Stimulated activated CD8-positive, alpha-beta memory T cell treated with anti-CD3 and anti-CD28 coated beads, Interleukin-15, amount 100 ng/mL, for 4 hours (primary cell): ENCODE measurements around the gene ANKUB1.

Experiments used
- DNase-seq, 2 donors: peaks; one replicate each; pipeline ENCODE4 v3.0.0-alpha.2; 2020; ENCODE audit warnings: low read depth in 2 of 2

ANKUB1 gene

DNA sequence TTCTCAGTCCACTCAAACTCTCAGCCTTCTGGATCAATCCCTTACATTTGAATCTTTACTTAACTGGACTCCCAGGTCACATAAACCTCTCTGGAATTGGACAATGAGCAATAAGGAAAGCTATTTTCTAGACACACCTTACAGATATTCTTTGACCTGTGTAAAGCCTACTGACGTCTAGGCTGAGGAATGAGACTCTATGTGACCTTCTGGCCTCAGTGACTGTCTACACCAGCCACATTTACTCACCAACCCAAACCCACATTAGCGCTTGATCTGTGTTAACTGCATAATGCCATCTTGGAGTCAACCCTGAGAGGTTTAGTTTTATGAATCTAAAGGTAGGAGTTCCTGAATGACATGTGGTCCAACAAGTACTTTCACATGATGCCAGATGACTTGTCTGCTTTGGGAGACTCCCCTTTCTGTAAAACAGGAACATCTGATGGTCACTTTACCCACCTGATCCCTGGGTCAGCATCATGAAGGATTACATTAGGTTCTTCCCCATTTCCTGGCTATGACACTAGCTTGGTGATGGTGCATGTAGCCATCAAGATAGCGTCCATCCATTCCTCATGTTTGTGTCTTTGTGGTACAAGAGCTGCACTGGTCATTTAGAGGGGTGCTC lies 28.7 kb downstream of the ANKUB1 start:
- no peak for DNase-seq

DNA sequence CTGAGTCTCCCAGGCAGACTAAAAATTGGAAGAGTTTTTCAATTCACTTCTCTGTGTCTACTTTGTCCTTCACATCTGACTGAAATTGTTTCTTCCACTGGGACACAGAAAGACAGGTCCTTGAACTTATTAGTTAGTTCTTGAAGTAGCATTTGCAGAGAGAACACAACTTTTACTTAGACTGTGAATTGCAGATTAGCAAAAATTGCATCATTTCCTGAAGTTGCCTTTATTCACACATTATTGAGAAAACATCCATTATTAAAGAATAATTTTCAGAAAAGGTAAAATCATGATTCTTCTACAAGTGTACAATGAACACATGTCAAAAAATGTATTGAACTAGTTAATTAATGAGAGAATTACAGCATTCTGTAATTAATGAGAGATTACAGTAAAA lies 38.6 kb downstream of the ANKUB1 start:
- DNase-seq, result no peak

DNA sequence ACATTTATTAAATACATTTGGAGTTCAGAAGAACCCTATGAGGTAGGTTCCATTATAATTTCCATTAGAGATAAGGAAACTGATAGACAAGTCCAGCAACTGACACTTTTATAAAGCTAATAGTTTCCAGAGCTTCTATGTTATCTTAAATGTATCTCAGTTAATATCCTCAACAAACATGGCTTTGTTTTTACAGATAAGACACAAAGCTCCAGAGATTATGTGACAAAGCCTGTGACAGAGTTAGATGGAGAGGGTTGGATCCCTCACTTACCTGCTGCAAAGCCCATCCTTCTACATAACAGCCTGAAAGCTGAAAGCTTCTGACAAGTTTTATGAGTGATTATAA lies 39.6 kb downstream of the ANKUB1 start:
- no peak for DNase-seq

DNA sequence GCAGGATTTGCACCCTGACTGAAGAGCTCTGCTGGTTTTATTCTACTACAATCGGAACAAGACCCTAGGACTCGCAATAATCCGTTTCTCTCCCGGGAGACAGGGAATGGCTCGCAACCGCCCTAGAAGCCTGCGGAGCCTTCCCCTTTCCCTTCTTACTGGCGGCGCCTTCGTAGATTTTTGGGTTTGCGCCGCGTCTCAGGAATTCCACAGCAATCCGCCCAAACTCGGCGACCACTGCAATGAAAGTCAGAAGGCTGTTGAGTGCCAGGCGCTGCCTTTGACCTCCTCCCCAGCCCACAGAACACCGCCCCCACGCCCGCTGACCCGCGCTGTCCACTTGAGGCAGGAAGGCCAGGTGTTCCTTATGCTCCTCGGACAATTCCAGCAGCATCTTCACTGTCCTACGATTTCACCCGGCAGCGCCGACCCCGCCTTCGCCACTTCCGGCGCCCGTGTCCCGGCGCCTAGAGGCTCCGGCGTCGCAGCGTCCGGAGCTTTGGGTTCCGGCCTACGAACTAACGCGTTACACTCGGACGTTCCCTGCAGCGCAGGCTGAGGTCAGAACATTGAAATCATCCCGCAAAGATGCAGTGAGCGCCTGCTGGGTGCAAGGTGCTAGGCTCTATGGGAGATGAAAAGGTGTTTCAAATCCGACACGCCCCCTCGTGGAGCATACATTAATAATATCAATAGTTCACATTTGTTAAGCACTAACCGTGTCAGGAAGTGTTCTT lies 40.1 kb downstream of the ANKUB1 start, which contains the start of gene COMMD2:
Gene COMMD2, minus strand, starts transcription at position 439 of the 737 bp plus-strand sequence. Its CDS starts 45 bp downstream, at position 394.
- peak; percentile 42 to 53 for DNase-seq

DNA sequence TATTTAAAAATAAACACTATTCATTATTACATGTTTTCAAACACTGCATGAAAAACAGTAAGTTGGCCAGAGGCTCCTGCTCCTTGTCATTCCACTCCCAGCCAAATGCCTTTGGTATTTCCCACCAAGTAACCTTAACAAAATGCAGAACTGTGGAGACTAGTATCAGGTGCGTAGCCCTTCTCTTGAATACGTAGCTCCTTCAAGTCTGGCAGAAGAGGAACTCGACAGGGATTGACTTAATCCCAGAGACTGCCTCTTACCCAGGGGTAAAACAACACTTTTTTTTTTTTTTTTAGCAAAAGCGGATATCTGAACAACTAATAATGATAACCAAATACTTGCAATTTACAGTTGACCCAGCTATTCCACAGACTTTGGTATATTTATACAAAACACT lies 40.8 kb downstream of the ANKUB1 start:
- no peak for DNase-seq

DNA sequence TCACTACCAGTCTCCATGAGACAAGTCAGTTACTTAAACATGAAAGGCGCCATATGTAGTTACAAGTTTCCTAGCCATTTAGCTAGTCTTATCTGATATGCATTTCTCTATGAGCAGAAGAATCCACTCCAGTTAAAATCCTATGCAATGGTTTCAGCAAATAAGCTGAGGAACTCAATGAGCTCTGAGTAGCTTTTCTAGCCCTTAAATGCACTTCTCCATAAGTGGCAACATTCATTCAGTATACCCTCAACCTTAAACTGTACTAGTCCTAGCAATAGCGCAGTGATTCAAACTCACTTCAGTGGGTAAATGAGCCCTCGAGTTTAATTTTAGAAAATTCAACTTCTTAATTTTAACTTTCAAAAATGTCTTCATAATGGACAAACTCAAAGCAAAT lies 47.7 kb downstream of the ANKUB1 start:
- no peak for DNase-seq

DNA sequence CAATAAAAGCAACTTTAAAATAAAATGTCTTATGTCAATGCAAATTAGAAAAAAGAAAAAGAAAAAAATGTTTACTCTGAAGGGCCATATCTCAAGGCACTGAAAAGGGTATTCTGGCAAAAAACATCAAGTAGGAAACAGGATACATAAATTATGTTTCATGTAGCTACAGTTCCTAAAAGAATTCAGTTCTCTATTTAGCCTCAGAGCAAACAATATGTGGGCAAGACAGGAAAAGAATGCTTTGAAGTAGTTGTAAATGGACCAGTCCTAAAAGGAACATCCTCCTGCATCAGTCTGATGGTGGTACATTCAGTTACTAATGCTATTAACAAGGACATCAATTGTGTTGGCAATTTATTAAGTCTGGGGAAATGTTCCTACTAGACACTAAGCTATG lies 48.2 kb downstream of the ANKUB1 start:
- DNase-seq, result no peak

DNA sequence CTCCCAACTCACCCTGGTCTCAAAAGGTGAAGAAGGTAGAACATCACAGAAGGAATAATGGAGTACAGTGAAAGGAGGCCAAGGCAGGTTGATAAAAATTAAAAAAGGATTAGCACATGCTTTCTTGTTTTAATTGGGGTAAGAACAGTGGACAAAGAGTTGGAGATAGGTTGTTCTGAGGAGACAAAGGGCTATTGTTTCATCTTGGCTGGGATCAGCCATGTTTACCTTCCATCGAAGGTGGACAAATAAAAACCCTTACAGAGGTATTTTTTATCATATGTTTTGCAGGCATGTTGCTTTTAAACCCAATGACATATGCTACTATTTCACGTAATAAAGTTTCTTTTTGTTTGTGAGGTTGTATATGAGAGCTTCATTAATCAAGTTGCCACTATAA lies 53.0 kb downstream of the ANKUB1 start:
- DNase-seq, result no peak

DNA sequence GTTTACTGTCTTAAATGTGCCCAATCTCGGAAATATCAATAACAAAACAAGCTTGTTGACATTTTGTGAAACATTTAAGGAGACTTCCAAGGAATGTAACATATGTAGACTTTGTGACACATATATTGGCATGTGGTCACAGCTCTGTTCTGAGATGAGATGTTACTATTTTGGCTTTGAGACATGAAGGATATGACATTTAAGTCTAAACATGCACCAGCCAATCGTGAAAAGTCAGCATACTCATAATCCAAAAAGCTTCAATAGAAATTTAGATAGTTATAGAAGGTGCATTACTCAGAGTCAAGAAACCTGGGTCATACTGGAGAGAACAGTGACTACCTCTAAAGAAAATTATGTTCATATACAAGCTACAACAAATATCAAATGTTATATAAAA lies 53.5 kb downstream of the ANKUB1 start:
- DNase-seq, result no peak

DNA sequence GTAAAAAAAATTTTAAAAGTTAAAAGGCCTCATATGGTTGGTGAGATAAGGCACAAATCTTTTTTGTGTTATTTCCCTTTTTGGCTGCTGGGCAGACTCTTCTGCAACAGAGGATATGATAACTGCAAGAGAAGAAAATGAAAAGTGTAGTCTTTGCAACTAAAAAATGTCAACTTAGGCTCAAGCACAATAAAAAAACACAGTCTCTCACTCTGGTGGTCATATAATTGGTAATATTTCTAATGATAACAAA lies 55.5 kb downstream of the ANKUB1 start:
- DNase-seq, result no peak

DNA sequence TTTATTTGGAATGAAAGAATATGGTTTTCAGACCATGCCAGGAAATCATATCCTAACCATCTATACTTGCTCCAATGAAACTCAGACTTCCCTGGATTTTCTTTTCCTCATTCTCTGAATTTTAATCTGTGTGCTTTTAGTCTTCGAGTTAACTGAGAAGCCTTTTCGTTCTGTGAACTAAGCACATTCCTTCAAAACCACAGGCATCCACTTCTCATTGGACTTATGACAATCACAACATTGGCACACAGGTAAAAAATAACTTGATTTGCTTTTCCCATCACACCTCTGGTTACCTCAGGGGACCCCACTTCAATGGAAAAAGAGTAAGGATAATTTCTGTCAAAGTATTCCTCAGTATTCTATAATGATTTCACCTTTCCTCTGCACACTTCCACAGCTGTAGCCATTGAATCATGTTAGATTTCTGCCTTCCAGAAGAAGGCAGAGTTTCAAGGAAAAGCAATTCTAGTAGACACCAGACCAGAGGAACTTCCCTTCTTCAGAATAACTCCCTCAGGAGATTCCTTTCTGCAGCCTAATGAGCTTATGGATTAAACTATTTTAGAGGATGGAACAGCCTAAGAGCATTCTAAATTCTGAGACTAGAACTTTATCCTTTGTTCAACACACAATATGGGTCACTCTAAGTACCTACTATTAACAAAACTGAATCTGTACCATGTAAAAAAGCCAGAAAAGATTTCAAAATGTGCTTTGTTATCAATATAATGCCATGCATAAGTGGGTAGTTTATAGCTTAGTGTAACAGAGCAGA lies 56.0 kb downstream of the ANKUB1 start:
- no peak for DNase-seq

DNA sequence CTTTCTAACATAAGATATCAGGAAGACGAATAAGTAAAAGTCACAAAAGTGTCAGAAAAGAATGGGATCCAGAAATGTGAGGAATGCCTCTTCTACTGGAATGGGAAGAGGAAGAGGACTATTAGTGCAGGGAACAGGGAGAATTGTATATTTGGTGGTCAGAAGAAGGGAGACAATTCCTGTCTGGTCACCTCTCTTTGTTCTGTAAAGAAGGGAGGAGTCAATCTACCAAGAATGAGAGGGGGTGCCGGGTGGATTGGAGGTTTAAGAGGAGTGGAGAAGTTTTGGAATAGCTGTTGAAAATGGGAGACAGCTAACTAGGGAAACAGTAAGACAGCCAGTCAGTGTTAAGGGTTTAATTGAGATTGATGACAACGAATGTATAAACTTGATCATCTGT lies 60.1 kb downstream of the ANKUB1 start:
- no peak for DNase-seq

DNA sequence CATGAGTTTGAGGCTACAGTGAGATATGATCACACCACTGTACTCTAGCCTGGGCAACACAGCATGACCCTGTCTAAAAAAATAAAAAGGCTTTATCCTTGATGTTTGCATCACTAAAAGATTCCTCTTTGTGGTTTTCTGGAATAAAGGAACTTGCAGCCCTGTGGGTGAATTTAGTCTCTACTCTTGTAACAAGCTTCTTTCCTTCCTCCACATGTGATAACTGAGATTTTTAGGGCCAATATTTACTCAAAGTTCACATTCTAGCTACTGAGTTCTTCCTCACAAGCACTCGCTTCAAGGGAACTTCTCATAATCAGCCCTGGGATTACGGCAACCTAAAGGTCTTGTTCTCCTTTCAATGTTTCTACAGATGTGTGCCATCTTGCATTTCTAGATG lies 64.7 kb downstream of the ANKUB1 start:
- DNase-seq, result no peak

DNA sequence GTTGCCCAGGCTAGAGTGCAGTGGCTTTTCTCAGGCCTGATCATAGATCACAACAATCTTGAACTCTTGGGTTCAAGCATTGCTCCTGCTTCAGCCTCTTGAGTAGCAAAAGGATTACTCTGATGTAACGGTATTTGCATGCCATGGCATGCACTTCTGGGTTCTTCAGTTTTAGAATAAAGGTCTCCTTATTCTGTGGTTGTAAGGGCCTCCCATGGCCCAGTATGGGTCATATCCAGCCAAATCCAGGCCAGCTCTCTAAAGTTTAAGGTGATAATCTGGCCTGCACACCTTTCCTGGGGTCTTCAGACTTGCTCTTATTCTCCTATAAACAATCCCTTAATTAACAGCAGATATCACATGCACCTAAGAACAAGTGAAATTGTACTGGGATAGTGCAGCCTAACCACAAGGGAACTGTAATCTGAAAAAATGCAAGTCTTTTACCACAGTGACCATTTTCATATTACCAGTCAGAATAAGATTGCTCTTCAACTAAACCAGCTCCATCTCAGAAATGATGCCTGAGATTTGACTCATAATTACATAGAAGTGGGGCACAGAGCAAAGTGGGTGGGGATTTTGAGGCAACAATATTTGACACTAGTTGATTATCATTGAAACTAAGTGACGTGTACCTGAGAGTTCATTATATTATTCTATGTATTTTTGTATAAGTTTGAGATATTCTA lies 65.5 kb downstream of the ANKUB1 start:
- no peak for DNase-seq

DNA sequence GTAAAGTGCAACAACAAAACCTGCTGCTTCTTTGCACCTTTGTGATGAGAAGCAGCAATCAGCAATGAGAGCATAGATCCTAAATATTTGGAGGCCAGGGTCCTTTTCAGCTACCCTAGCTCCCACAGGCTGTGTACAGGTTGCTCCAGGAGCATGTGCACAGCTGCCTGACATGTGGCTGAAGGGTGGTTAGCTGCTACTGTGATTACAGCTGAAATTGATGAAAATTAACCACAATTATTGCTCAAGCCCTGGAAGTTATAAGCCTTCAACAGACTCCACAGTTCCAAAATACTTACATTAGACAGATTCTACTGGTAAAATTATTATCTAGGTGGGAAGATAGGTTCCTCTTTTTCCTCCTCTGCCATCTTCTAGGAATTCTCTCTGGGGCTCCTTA lies 68.6 kb downstream of the ANKUB1 start:
- no peak for DNase-seq

DNA sequence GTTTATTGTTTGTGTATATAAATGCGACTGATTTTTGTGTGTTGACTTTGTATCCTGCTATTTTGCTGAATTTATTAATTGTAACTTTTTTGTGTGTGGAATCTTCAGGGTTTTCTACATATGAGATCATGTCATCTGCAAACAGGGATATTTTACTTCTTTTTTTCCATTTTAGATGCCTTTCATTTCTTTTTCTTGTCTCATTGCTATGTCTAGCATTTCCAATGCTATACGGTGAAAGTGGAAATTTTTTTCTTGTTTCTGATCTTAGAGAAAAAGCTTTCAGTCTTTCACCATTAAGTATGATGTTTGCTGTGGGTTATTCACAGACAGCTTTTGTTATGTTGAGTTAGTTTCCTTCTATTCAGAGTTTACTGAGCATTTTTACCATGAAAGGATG lies 71.4 kb downstream of the ANKUB1 start:
- DNase-seq, result no peak

DNA sequence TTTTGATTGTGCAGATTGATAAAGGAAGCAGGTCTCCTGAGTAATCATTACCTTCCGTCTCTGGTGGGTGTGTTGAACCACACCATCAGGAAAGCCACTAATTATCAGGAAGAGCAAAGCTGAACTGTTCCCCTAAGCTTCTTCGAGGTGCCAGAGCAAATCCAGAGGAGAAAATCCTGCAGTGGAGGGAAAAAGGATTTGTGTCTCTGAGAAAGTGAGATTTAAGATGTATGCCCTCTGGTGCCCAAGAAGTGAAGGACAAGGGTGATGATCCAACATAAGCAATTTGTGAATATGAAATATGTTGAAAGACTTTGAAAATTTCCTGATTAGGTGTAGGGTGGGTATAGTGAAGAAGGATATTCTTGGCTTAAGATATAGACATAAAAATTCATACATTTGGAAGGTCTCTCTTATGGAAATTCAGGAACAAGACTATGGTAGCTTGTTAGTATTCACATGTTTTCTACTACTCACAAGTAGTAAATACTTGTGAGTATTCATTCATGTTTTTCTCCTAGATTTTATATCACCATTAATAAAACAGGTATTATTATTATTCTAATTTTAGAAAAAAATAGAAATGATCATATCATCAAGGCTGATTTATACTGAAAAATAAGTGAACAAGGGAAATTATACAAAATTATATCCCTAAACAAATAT lies 74.8 kb downstream of the ANKUB1 start:
- DNase-seq, result no peak

DNA sequence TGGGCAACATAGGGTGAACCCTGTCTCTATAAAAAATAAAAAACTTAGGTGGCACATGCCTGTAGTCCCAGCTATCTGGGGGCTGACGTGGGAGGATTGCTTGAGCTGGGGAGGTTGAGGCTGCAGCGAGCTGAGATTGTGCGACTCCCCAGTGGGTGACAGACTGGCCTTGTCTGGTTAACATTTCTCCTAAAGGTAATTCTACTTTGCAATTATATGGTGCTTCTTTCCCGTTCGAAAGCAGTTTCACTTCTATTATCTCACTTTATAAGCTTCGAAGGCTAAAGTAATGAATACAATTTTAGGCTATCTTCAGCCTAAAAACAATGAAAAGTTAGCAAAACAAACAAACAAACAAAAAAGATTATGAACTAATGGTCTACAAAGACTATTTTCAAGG lies 75.4 kb downstream of the ANKUB1 start:
- no peak for DNase-seq

DNA sequence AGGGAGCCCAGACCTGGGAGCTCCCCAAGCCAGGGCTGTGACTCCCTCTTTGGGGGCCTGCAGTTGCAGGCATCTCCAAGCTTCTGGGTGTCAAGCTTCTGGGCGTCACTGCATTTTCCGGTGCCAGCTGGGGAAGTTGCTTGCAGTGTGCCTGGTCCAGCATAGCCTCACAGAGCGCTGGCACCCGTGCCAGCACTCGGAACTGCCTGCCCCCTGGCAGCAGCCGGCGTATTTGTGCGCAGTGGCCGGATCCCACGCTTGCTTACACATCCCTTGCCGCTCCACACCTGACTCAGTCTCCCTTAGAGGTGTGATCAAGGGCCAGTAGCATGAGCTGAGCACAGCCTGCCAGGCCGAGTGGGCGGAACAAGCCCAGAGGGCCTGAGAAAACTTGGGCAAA lies 77.1 kb downstream of the ANKUB1 start:
- no peak for DNase-seq

DNA sequence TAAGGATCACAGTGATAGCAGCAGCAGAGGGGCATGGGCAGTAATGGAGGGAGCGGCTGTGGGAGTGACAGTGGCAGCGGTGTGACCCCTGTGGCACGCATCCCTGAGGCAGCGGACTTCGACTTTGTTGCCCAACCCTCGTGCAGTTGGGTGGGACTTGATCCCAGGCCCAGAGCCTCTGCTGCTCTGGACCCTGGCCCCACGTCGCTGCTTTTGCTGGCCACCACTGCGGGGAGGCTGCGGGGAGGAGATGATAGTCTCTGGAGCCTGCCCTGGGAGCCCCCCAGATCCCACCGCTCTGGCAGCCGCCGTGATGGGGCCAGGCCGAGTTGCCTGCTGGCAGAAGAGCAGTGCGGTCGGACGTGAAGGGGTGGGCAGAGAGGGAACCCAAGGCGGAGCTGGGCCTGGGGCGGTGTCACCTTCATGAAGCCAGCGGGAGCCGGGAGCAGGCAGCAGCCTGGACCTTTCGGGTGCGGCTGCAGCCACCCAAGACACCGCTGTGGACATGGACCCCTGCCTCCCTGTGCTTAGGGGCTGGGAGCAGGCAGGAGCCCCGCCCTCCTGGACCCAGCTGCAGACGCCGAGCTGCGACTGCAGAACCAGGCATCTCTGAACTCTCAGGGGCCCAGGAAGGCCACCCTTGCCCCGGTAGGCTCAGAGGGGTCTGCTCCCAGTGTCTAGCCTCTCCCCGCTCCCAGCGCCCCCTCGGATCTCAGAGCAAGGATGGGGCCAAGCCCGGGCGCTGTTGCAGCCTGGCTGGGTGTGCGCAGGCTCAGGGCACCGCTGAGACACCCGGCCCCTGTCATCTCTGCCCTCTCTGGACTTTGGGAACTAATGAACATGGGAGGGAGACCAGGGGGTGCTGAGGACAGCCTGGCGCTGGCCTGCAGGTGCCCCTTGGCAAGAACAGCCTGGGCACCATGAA lies 78.4 kb downstream of the ANKUB1 start:
- no peak for DNase-seq
